B cell (primary cell): Measurements from ENCODE around the gene TMEFF1. TPM values are rescaled to one million over a fixed set of nuclear protein-coding genes. Genes with fewer than 3 reads are reported as not detected.

ENCODE experiments used
- ATAC-seq: fragments of 200-7000 bp; cut with Tn5 transposase; one replicate; pipeline ENCODE4 v1.10.0; 2021; ENCODE audit warnings: low read depth, mild to moderate bottlenecking, moderate number of reproducible peaks, moderate library complexity
- CTCF ChIA-PET: fragments of 350-600 bp; sonication (Branson Sonifier 250); formaldehyde crosslinking; loops from one replicate; lab custom pipeline; 2021; ENCODE audit warnings: antibody characterized with exemption, inconsistent platforms; lab: Charles Lee
- POLR2A ChIA-PET: fragments of 350-600 bp; sonication (Branson Sonifier 250); formaldehyde crosslinking; loops from one replicate; lab custom pipeline; 2021; ENCODE audit warnings: antibody characterized with exemption; lab: Charles Lee
- DNase-seq: peaks from one replicate; pipeline ENCODE4 v3.0.0; 2013
- H2AFZ ChIP-seq: 2 replicates; pipeline ENCODE4 v1.6.1; 2012; ENCODE audit warnings: mild to moderate bottlenecking, low read depth, low read length; ENCODE audit not compliant: insufficient read depth, poor library complexity, severe bottlenecking
- H3K27ac ChIP-seq, 2 donors: 1 replicate in 1 of 2; 2 replicates in 1 of 2; pipeline ENCODE4 v1.5.1; 2012 to 2013; ENCODE audit warnings: low read length in 2 of 2, mild to moderate bottlenecking in 2 of 2, moderate library complexity in 1 of 2
- H3K27me3 ChIP-seq, 4 experiments: fragments of 200-600 bp in 1 of 4; sonication (generic) in 1 of 4; replicated peaks in 1 of 4; 1 replicate in 2 of 4; 2 replicates in 2 of 4; pipeline versions ENCODE4 v1.6.1 to v1.7.0; 2013 to 2016; ENCODE audit warnings: low read length in 3 of 4, mild to moderate bottlenecking in 2 of 4, mixed read lengths in 1 of 4, moderate library complexity in 1 of 4; ENCODE audit not compliant: insufficient read depth in 4 of 4, control insufficient read depth in 3 of 4; ENCODE audit errors: control extremely low read depth in 1 of 4
- H3K36me3 ChIP-seq, 2 experiments: replicated peaks in 1 of 2; 1 replicate in 1 of 2; 2 replicates in 1 of 2; pipeline versions ENCODE4 v1.6.1 to v1.7.1; 2013; ENCODE audit warnings: low read length in 1 of 2; ENCODE audit not compliant: insufficient read depth in 2 of 2, control insufficient read depth in 1 of 2; ENCODE audit errors: control extremely low read depth in 1 of 2, extremely low read depth in 1 of 2
- H3K4me1 ChIP-seq, 2 donors: fragments of 200-600 bp in 1 of 2; sonication (generic) in 1 of 2; 1 replicate in 1 of 2; 2 replicates in 1 of 2; pipeline versions ENCODE4 v1.5.1 to v1.6.1; 2013 to 2017; ENCODE audit warnings: low read length in 2 of 2; ENCODE audit not compliant: control insufficient read depth in 2 of 2, insufficient read depth in 2 of 2
- H3K4me2 ChIP-seq: replicated peaks from 2 replicates; pipeline ENCODE3; 2012; ENCODE audit warnings: mild to moderate bottlenecking, low read depth, low read length; ENCODE audit not compliant: poor library complexity, severe bottlenecking
- H3K4me3 ChIP-seq, 5 experiments: fragments of 200-600 bp in 1 of 5; sonication (generic) in 1 of 5; 1 replicate in 3 of 5; 2 replicates in 2 of 5; pipeline versions ENCODE4 v1.5.1 to v1.7.0; 2011 to 2016; ENCODE audit warnings: low read length in 4 of 5, mild to moderate bottlenecking in 4 of 5, low read depth in 2 of 5, control low read depth in 1 of 5, moderate library complexity in 1 of 5; ENCODE audit not compliant: insufficient read depth in 1 of 5; ENCODE audit errors: control extremely low read depth in 1 of 5, extremely low read depth in 1 of 5
- H3K79me2 ChIP-seq: fragments of 200-600 bp; sonication (generic); one replicate; pipeline ENCODE4 v1.6.0; 2016; ENCODE audit warnings: low read length; ENCODE audit not compliant: control insufficient read depth, insufficient read depth
- H3K9ac ChIP-seq: fragments of 200-600 bp; sonication (generic); 2 replicates; pipeline ENCODE4 v1.6.1; 2017; ENCODE audit warnings: mild to moderate bottlenecking, low read length, moderate library complexity
- H3K9me3 ChIP-seq, 3 donors: one replicate each; pipeline versions ENCODE4 v1.6.1 to v1.7.1; 2013; ENCODE audit warnings: low read length in 2 of 3; ENCODE audit not compliant: control insufficient read depth in 2 of 3, insufficient read depth in 1 of 3; ENCODE audit errors: control extremely low read depth in 1 of 3
- H4K20me1 ChIP-seq: 2 replicates; pipeline ENCODE4 v1.6.0; 2012; ENCODE audit warnings: mild to moderate bottlenecking, low read length; ENCODE audit not compliant: insufficient read depth, control insufficient read depth, poor library complexity, severe bottlenecking
- H3K27ac Mint-ChIP-seq: one replicate; pipeline ENCODE4 v1.8.0; 2021; ENCODE audit warnings: mixed read lengths
- H3K27me3 Mint-ChIP-seq: one replicate; pipeline ENCODE4 v1.8.0; 2021; ENCODE audit warnings: mixed read lengths
- H3K4me1 Mint-ChIP-seq: one replicate; pipeline ENCODE4 v1.8.0; 2021; ENCODE audit warnings: mixed read lengths
- H3K4me3 Mint-ChIP-seq: one replicate; pipeline ENCODE4 v1.8.0; 2021; ENCODE audit warnings: mixed read lengths
- H3K9me3 Mint-ChIP-seq: one replicate; pipeline ENCODE4 v1.8.0; 2022; ENCODE audit warnings: mixed read lengths; ENCODE audit not compliant: insufficient read depth
- EZH2 ChIP-seq: IDR thresholded peaks from 2 replicates; pipeline ENCODE4 v1.6.1; 2012; ENCODE audit warnings: borderline replicate concordance, low read depth, mild to moderate bottlenecking, moderate library complexity, low read length; ENCODE audit not compliant: insufficient read depth, poor library complexity, severe bottlenecking
- WGBS: methylation state at CpG from one replicate; pipeline ENCODE4 v1.1.5; 2013; ENCODE audit warnings: missing lambda C conversion rate; ENCODE audit not compliant: insufficient coverage; 5-methylcytosine and 5-hydroxymethylcytosine counted together
- intact Hi-C: fragments of 100-400 bp; cut with micrococcal nuclease; formaldehyde crosslinking; loops from one replicate; pipeline ENCODE4 v1.10.0; 2022
- polyA plus RNA-seq: library from polyadenylated mRNA; depleted of rRNA; stranded (reverse); fragments of >200 nt; gene quantifications from 2 replicates; pipeline ENCODE4 v1.2.3, GENCODE V29; 2012
- total RNA-seq, 2 donors: library from RNA; stranded (reverse); fragments of 120-200 nt in 1 of 2; gene quantifications; 1 replicate in 1 of 2; 2 replicates in 1 of 2; pipeline versions ENCODE4 v1.2.3 to v1.2.4, GENCODE V29; 2013 to 2022
- TF ChIP-seq, protein P1 (sequence below): fragments of 200-600 bp; IDR thresholded peaks from one replicate; pipeline ENCODE4 v1.8.0; 2022; ENCODE audit warnings: antibody characterized with exemption, mild to moderate bottlenecking

TMEFF1 gene
- total and polyA plus RNA-seq, 2 donors (not counting 1 experiment from before 2014, with no cell fraction given): not detected

DNA sequence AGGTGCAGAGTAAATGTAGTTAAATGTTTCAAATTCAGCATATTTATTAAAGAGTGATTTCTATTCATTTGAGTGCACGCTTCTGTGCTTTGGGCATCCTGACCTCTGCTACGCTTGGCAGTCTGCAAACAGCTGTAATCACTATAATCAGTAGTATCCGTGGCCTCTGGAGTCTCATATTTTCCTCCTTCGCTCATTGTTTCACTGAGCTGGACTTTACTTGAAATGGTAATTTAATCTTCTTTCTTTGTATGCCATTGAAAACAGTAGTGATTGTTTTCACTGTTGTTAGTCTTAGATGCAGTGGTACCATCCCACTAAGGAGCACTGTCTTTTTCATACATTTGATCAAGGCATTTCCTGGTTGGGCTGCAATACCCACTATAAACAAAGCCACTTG is 61.5 kb downstream of the TMEFF1 start:
- no peak overlapping the region for H3K27ac Mint-ChIP-seq
- intact Hi-C loops: no loop called here
- ChIA-PET POLR2A (no interaction called here), CTCF (no interaction called here)
- Histone ChIP-seq H3K79me2 (no peaks in the 10 kb centered on the region), H2AFZ (no peak overlapping the region), H3K4me2 (no peak overlapping the region), H3K27me3 (no peaks in the 10 kb centered on the region), H4K20me1 (no peaks in the 10 kb centered on the region), H3K9ac (no peak overlapping the region), H3K4me1 (no peaks in the 10 kb centered on the region), H3K4me3 (no peak overlapping the region), H3K27ac (no peak overlapping the region), H3K9me3 (no peaks in the 10 kb centered on the region), H3K36me3 (no peaks in the 10 kb centered on the region)
- H3K4me3 Mint-ChIP-seq: no peak overlapping the region
- no peaks in the 10 kb centered on the region for H3K4me1 Mint-ChIP-seq
- H3K27me3 Mint-ChIP-seq: no peaks in the 10 kb centered on the region
- H3K9me3 Mint-ChIP-seq: no peaks in the 10 kb centered on the region
- DNase-seq: no peak
- WGBS: 89% methylated on average over 3 of the region's 4 CpGs
- no peak for ATAC-seq
- TF ChIP-seq, protein P1, sequence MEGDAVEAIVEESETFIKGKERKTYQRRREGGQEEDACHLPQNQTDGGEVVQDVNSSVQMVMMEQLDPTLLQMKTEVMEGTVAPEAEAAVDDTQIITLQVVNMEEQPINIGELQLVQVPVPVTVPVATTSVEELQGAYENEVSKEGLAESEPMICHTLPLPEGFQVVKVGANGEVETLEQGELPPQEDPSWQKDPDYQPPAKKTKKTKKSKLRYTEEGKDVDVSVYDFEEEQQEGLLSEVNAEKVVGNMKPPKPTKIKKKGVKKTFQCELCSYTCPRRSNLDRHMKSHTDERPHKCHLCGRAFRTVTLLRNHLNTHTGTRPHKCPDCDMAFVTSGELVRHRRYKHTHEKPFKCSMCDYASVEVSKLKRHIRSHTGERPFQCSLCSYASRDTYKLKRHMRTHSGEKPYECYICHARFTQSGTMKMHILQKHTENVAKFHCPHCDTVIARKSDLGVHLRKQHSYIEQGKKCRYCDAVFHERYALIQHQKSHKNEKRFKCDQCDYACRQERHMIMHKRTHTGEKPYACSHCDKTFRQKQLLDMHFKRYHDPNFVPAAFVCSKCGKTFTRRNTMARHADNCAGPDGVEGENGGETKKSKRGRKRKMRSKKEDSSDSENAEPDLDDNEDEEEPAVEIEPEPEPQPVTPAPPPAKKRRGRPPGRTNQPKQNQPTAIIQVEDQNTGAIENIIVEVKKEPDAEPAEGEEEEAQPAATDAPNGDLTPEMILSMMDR: no peak
- TF ChIP-seq EZH2: no peak

DNA sequence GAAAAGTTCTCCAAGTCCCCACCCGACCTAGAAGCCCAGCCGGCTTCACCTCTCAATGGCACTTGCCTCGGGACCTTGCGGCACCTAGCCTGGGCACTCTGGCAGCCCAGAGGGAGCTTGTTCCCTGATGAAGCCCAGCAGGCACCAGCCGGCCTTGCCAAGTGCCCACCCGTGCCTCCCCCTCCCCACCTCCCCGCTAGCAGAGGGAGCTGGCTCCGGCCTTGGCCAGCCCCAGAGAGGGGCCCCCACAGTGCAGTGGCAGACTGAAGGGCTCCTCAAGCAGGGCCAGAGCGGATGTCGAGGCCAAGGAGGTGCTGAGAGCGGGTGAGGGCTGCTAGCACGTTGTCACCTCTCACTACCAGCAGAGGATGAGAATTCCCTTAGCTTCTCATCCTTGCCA is 67.4 kb downstream of the TMEFF1 start:
- Histone ChIP-seq H3K4me2 (no peak overlapping the region), H3K4me1 (no peaks in the 10 kb centered on the region), H3K36me3 (no peaks in the 10 kb centered on the region), H3K27ac (no peak overlapping the region), H3K9ac (no peak overlapping the region), H4K20me1 (no peaks in the 10 kb centered on the region), H3K79me2 (no peaks in the 10 kb centered on the region), H3K27me3 (no peaks in the 10 kb centered on the region), H2AFZ (no peak overlapping the region), H3K4me3 (no peak overlapping the region), H3K9me3 (peaks cover 0 to 7% (median 7%) of the 10 kb centered on the region in 3 donors)
- Mint-ChIP-seq H3K27ac (no peak overlapping the region), H3K4me1 (no peaks in the 10 kb centered on the region), H3K4me3 (no peak overlapping the region), H3K9me3 (no peaks in the 10 kb centered on the region), H3K27me3 (no peaks in the 10 kb centered on the region)
- ChIA-PET POLR2A (no interaction called here), CTCF (interaction anchor here (0.6 kb wide), 1 partner anchor 23 kb away, joined by 3 read pairs; no protein-coding TSS in a partner anchor)
- TF ChIP-seq, protein P1: no peak
- 95% methylated on average over 12 of the region's 12 CpGs for WGBS
- ATAC-seq (no peak), DNase-seq (no peak)
- intact Hi-C loops: no loop called here
